Urothelium cell line (cell line): ENCODE data around the gene GRIK5.
"Not testable (repeated sequence)": the region's sequence is repeated elsewhere in the genome, so short reads cannot be mapped to it uniquely, and the experiment has no call there.

Experiments
- DNase-seq: peaks from one replicate; pipeline ENCODE4 v3.0.0; 2011; ENCODE audit warnings: low spot score, mixed read lengths
- FAIRE-seq: peaks from 2 replicates; lab custom pipeline; 2011; peaks lifted over from hg19 to GRCh38; lab: Jason Lieb, UNC

The GRIK5 gene

DNA sequence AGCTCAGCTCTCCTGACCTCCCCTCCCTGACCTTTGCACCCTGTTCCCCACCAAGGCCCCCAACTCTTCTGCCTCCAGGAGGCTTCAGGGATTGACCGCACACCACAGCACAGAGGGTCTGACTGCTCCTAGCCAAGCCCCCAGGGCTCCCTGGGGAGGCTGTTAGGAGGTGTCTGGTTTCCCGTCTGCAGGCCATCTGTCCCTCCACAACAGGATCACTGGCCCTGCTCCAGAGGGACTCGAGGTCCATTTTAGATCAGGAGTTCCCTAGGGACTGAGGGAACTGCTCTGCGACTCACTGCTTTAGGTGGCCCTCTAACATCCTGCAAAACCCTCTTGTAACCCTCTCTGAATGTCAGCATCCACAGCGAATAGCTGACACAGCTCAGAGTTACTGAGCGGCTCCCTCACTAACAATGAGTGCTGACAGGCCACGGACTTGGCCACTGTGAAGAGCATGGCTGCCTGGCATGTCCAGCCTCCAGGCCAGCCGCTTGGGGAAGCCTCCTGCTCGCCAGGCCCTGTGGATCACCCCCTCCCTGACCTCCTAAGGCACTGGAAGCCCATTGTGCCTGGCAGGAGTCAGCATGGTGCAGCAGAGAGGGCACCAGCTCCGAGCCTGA lies 17.7 kb downstream of the GRIK5 start:
- DNase-seq (no peak), FAIRE-seq (no peak)

DNA sequence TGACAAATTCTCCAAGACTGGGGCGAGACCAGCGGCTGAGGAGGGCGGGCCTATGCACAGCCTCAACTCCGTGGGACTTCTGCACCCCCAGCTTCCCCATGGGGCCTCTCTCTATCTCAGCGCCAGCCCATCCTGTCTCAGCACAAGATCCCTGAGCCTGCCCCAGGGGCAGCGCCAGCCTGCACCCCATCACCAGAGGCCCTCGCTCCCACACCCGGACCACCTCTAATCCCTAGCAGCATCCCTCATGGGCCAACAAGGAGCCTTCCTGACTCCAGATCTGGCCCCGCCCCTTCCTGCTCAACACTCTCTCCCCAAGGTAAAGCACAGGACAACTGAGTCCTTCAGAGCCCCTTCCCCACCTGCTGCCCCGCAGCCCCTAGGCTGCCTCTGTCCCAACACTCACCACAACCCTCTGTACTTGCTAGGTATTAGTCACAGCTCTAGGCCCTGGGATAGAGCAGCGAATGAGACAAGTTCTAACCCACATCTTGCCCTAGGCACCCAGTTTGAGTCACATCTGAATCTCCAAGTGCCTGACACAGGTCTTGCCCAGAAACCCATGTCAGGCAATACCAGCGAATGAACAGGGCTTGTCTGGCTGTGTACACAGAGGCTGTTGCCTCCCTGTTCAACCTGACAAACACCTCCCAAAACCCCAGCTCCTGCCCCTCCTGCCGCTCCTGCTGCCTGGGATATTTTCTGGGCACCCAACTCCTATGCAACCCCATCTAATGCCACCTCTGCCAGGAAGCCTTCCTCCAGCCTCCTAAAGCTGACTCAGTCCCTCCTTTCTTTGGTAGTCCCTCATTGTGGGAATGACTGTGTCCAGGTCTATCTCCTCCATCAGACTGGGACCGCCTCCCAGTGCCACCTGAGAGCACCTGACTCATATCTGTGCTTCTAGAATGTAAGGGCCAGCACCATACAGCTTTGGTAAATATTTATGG lies 18.6 kb downstream of the GRIK5 start:
- DNase-seq, result no peak
- no peak for FAIRE-seq

DNA sequence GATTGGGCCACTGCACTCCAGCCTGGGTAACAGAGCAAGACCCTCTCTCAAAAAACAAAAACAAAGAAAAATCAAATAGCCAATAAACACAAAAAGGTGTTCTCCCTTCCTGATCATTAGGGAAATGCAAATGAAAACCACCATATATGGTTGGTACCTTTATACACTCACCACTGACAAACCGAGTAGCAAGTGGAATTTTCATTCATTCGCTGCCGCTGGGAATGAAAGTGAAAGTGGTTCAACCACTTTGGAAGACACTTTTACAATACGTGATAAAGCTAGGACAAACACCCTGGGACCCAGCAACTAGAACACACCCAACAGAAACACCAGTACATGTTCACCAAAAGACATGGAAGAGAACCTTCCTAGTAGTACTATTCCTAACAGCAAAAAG lies 21.0 kb downstream of the GRIK5 start:
- FAIRE-seq (no peak), DNase-seq (no peak)

DNA sequence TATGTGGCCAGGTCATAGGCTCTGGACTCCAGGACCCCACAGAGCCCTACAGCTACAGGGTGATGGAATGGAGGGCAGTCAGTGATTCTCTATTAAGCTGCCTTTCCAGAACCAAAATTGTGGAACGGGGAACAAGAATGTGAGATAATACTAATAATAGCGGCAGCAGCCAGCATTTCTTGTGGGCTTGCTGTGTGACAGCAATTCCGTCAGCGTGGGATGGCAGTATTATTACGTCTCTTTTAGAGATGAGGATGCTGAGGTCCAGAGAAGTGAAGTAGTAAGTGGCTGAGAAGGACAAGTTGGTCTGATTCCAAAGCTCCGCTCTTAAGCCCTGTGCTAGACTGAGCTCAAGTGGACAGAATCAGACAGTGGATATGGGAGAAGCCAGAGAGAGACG lies 24.4 kb downstream of the GRIK5 start:
- DNase-seq (no peak), FAIRE-seq (no peak)

DNA sequence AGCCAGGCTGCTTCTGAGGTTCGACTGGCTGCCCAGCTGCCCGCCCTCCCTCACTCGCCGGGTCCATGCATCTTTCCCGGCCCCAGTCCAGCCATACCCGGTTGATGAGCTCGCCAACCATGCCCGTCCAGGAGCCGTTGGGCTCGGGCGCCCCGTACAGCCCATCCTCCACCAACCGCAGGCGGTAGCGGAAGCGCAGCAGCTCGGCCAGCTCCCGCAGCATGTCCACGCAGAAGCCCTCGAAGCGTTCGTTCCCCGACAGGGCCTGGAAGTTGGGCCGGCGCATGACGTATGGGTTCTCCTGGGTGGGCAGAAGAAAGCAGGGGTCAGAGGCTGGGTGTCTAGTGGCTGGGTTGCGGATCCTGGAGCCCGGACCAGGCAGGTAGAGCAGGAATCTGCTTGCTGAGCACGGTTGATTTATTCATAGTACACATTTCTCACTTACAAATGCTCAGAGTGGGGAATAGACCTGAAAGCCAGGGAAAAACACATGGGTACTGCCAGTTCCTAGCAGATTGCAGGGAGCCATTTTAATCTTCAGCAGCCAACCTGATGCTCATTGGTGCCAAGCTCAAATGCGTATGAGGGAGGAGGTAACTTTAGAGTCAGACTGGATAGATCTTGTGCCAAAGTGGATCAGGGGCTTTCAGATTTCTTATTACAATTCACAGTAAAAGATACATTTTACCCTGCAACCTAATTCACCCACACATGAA lies 27.4 kb downstream of the GRIK5 start:
- no peak for DNase-seq
- no peak for FAIRE-seq

DNA sequence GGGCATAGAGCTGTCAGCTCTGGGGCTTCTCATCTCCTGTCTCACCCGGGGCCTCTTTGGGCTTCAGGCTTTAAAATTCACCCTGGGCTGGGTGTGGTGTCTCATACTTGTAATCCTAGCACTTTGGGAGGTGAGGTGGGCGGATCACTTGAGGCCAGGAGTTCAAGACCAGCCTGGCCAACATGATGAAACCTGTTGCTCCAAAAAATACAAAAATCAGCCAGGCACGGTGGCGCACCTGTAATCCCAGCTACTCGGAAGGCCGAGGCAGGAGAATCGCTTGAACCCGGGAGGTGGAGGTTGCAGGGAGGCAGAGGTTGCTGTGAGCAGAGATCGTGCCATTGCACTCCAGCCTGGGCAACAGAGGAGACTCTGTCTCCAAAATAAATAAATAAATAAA lies 29.5 kb downstream of the GRIK5 start:
- not testable (repeated sequence) for DNase-seq, FAIRE-seq

DNA sequence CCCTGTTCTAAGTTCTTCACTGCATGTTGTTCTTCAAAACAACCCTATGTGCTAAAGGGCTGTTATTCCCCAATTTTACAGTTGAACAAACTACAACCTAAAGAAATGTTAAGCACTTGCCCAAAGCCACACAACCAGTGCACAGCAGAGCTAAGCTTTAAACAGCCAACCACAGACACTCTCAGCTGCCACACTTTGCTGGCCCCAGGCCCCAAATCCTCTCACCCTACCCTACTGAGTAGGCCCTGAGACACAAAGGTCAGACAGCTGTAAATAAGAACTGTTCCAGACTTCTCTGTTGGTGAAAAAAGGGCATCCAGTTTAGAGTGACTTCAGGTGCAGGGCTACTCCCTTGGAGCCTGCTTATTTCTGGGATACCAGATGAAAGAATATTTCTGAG lies 30.0 kb downstream of the GRIK5 start:
- DNase-seq (no peak), FAIRE-seq (no peak)

DNA sequence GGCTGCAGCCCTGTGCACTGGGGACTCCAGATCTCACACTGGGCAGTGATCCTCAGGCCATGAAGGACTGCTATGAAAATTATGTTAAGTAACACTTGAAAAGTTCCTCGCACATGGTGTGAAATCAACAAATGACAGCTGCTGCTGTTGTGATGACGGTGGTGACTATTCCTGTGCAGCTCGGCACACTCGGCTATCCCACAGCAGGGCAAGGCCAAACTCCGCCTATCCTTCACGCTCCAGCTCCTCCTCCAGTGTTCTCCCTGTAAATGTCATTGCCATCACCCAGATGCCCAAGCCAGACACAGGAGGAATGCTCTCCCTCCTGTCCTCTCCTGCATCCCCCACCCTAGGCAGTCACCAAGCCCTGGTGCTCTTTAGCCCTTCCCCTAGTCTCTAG lies 31.3 kb downstream of the GRIK5 start:
- DNase-seq, result no peak
- FAIRE-seq, result no peak

DNA sequence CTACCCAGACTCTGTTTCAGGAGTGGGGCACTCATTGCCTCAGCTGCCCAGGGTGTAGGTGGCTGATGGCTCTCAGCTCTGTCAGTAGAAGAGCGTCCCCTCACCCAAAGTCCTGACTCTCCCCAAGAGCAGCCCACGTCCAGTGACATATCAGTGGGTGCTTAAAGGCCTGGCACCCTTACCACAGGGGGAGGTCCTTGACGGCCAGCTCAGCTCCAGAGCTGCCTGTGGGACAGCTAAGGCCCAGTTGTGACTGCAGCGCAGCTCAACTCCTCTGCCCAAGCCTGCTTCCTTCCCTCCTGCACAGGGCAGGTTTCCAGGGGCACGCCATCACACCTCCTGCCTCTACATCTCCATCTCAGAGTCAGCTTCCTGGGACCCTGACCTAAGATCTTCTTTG lies 32.4 kb downstream of the GRIK5 start:
- FAIRE-seq, result no peak
- DNase-seq, result no peak

DNA sequence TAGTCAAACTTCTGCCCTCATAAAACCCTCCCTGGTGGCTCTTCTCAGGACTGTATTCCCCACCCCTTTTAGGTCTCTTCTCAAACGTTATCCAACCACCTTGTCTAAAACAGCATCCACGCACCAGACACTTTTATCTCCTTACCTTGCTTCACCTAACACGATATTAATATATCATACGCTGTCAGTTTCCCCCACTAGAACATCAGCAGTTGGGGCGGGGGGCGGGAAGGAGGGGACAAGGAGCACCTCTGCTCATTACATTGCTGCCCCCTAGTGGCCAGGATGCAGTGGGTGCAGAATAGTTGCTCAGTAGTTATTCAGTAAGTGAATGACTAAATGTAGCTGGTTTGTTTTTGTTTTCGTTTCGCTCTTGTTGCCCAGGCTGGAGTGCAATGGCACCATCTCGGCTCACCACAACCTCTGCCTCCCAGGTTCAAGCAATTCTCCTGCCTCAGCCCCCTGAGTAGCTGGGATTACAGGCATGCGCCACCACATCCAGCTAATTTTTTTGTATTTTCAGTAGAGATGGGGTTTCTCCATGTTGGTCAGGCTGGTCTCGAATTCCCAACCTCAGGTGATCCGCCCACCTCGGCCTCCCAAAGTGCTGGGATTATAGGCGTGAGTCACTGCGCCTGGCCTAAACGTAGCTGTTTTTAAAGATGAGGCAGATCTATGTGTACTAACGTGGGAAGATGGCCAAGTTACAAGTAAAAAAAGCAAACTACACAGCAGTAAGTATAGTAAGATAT lies 35.2 kb downstream of the GRIK5 start:
- peak; percentile 63 for FAIRE-seq
- DNase-seq, result peak; percentile 85

DNA sequence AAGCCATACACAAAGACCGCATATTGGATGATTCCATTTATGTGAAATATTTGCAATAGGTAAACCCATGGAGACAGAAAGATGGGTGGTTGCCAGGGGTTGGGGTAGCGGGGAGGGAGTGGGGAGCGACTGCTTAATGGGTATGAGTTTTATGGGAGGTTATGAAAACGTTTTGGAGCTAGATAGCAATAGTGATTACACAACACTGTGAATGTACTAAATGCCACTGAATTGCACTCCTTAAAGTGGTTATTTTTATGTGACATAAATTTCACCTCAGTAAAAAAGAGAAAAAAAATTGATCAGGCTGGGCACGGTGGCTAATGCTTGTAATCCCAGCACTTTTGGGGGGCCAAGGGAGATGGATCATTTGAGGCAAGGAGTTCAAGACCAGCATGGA lies 36.6 kb downstream of the GRIK5 start:
- DNase-seq, result no peak
- FAIRE-seq, result no peak

DNA sequence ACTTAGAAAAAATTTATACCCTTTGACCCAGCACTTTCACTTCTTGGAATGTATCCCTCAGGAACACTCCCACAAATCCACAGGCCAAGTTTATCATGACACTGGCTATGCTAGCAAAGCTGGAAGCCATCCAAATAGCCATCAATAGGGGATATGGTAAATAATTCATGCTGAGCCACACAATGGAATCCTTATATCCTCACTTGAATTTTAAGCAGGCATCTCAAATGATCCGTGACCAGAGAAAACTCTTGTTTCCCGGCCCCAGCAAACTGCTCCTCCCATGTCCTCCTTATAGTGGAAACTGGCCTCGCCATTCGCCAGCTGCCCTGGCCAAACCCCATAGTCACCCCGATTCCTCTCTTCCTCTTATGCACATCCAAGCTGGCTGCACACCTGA lies 37.6 kb downstream of the GRIK5 start:
- DNase-seq, result no peak
- FAIRE-seq, result no peak

DNA sequence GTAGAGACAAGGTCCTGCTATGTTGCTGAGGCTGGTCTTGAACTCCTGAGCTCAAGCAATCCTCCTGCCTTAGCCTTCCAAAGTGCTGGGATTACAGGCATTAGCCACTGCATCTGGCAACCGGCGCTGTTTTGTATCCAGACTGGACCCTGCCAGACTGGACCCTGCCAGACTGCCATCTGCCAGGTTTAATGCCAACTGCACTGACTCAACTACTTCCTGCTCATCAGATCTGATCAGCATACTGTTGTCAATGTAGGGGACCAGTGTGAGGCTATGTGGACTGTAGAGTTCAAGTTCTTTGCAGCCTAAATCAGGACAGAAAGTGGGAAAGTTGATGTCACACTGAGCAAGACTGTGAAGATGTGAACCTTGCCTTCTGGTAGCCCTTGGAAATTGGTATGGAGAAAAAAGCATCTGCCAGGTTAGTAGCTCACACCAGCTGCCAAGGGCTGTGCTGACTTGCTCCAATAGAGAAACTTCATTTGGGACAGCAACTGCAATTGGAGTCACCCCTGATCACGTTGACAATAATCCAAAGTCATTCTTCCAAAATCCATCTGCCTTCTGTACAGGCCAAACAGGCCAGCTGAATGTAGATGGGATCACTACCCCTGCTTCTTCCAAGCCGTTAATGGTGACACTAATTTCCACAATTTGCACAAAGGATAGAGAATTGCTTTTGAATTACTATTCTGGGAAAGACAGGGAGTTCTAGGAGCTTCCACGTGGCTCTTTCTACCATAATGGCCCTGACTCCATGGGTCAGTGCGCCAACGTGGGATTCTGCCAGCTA lies 39.2 kb downstream of the GRIK5 start:
- FAIRE-seq, result no peak
- no peak for DNase-seq

DNA sequence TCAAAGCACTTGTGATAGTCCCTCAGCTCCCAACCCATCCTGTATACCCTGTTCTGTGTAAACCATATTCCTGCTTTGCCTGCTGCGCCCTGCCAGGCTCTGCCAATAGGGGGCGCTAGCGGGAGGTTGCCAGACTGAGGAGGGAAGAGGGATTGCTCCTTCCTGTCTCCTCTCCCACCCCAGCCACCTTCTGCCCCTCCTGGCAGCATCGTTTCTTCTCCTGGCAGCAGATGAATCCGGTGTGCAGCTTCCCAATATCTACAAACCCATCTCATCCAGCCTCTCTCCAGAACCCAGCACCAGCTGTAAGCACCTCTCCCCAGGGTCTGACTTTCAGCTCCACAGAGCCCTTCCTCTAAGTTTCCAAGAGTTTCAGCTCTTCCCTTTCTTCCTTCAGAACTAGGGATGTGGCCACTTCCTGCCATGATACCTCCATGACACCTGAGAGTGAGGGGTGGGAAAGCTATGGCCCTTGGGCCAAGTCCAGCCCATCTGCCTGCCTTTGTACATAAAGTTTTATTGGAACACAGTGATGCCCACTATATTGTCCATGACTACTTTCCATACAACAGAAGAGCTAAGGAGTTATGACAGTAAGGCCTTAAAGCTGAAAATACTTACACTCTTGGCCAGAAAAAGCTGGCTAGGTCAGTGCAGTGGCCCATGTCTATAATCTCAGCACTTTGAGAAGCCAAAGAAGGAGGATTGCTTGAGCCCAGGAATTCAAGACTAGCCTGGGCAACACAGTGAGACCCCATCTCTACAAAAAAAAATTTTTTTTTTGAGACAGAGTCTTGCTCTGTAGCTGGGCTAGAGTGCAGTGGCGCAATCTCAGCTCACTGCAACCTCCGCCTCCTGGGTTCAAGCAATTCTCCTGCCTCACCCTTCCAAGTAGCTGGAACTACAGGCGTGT lies 41.4 kb downstream of the GRIK5 start:
- DNase-seq (peak; percentile 43), FAIRE-seq (no peak)

DNA sequence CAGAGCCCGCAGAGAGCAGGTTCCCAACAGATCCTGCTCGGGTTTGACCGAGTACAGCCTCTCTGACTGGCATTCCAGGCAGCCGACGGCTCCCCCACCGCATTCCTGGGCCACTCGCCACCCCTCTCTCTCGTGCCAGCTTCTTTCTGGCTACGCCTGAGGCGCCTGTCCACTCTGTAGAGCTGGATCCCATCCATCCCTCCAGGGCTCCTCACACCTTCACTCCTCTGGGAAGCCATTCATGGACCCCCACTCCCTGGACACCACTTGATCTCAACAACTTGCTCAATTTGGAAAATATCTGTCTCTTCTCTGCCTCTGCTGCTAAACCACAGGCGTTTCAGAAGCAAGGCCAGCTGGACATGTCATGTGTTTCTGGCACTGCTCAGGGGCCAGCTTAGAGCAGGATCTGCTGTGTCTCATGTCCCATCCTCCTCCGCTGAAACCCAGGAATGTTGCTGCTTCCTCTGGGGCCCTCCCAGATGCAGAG lies 45.3 kb downstream of the GRIK5 start:
- no peak for FAIRE-seq
- DNase-seq, result peak; percentile 26

DNA sequence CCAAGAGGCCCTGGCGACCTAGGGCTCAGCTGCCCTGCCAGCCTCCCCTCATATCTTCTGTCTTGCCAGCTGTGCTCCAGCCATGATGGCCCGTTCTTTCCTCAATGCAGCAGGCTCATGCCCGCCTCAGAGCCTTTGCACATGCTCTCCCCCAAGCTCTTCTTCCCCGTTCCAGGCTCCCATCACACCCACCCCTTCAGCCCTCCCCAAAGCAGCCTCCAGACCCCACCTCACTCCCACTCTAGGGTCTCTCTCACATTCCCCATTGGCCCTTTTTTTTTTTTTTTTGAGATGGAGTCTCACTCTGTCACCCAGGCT lies 46.1 kb downstream of the GRIK5 start:
- FAIRE-seq (no peak), DNase-seq (no peak)

DNA sequence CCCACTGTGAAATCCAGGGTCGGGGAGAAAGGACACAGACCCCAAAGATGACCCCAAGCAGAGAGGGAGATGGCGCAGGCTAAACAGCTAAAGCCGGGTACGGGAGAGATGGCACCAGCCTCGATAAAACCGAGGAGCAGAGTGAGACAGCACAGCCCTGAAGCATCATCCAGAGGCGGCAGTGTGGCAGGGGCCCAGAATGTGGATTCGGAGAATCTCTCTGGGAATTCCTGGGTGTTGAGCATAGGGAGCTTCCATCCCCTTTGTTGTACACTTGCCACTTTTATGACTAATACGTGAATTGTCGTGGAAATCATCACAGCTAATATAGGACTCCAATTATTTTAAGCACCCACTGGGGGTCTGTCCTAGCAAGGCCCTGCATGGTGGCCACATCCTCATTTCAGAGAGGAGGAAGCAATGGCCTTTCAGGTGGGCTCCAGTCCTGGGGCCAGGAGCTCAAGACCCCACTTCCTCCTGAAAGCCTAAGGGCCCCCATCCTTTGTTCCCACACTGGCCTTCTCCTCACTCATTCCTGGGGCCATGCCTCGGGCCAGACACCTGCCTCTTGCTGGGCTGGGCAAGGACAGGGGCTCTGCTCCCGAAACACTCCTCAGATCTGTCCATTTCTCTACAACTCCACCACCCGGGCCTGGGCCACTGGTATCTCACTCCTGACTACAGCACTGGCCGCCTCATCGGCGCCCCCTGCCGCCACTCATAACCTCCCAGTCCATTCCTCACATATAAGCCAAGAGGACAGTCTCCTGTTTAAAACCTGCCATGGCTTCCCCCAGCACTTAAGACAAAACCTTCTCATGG lies 46.7 kb downstream of the GRIK5 start:
- FAIRE-seq (no peak), DNase-seq (no peak)

DNA sequence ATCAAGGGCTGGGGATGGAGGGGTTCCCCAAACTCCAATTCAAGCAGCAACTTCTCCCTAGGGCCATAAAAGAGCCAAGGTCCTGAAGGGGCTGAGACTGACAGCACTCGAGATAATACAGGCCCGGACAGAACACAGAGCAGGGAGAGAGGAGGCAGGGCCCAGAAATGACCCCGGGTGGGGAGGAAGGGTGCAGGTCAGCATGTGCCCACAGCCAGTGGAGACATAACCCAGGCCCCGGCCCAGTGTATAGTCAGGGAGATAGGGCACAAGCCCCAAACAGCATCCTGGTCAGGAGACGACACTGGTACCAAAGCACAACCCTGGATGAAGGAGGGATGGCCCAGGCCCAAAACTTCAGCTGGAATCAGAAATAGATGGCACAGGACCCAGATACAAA lies 47.4 kb downstream of the GRIK5 start:
- FAIRE-seq (no peak), DNase-seq (no peak)
